WTC11 (cell line): ENCODE results near the gene ELMO1. TPM values are rescaled to one million over a fixed set of nuclear protein-coding genes. Genes with fewer than 3 reads are reported as not detected.

Experiments
- ATAC-seq: fragments of 200-7000 bp; cut with Tn5 transposase; 2 replicates; pipeline ENCODE4 v1.10.0; 2021; ENCODE audit warnings: mild to moderate bottlenecking, moderate library complexity
- CTCF ChIA-PET: fragments of 300-600 bp; sonication (Branson Sonifier 250); formaldehyde crosslinking; loops from one replicate; lab custom pipeline; 2021; ENCODE audit warnings: antibody characterized with exemption; lab: Charles Lee
- POLR2A ChIA-PET: fragments of 350-600 bp; sonication (Branson Sonifier 250); formaldehyde crosslinking; loops from one replicate; lab custom pipeline; 2021; ENCODE audit warnings: antibody characterized with exemption; lab: Charles Lee
- DNase-seq: peaks from one replicate; pipeline ENCODE4 v3.0.0; 2021; ENCODE audit warnings: low spot score
- H3K27ac Mint-ChIP-seq: 2 replicates; pipeline ENCODE4 v1.8.0; 2021; ENCODE audit warnings: mixed read lengths
- H3K27me3 Mint-ChIP-seq: 2 replicates; pipeline ENCODE4 v1.8.0; 2021; ENCODE audit warnings: low read depth, mild to moderate bottlenecking, moderate library complexity, mixed read lengths
- H3K36me3 Mint-ChIP-seq: 2 replicates; pipeline ENCODE4 v1.8.0; 2021; ENCODE audit warnings: mixed read lengths
- H3K4me1 Mint-ChIP-seq: 2 replicates; pipeline ENCODE4 v1.8.0; 2022; ENCODE audit warnings: mixed read lengths
- H3K4me3 Mint-ChIP-seq: 2 replicates; pipeline ENCODE4 v1.8.0; 2021; ENCODE audit warnings: mild to moderate bottlenecking, moderate library complexity, mixed read lengths
- H3K9me3 Mint-ChIP-seq: 2 replicates; pipeline ENCODE4 v1.8.0; 2021; ENCODE audit warnings: mixed read lengths
- ELF4 ChIP-seq: sonication (generic); formaldehyde crosslinking; IDR thresholded peaks from 2 replicates; pipeline ENCODE4 v1.8.1; 2022; ENCODE audit warnings: low read depth, mild to moderate bottlenecking, moderate library complexity, missing genetic modification reagents
- FOXP1 ChIP-seq: sonication (generic); formaldehyde crosslinking; IDR thresholded peaks from 2 replicates; pipeline ENCODE4 v1.8.0; 2022; ENCODE audit warnings: missing genetic modification reagents, mild to moderate bottlenecking, moderate library complexity, borderline replicate concordance
- HMGA2 ChIP-seq: fragments of 250-450 bp; sonication (Bioruptor Pico); IDR thresholded peaks from 2 replicates; pipeline ENCODE4 v1.4.0; 2021; ENCODE audit warnings: mild to moderate bottlenecking, moderate library complexity
- MXD4 ChIP-seq: fragments of 250-450 bp; sonication (Bioruptor Pico); IDR thresholded peaks from 2 replicates; pipeline ENCODE4 v1.8.0; 2021; ENCODE audit warnings: mild to moderate bottlenecking, moderate library complexity, borderline replicate concordance
- NFYB ChIP-seq: sonication (generic); formaldehyde crosslinking; conservative IDR thresholded peaks from 2 replicates; pipeline ENCODE4 v1.8.0; 2022; ENCODE audit warnings: low read depth, missing genetic modification reagents
- PRRX2 ChIP-seq: fragments of 250-450 bp; sonication (Bioruptor Pico); IDR thresholded peaks from 2 replicates; pipeline ENCODE4 v1.8.0; 2021; ENCODE audit warnings: mild to moderate bottlenecking
- RORB ChIP-seq: fragments of 250-450 bp; sonication (Bioruptor Pico); IDR thresholded peaks from 2 replicates; pipeline ENCODE4 v1.9.0; 2021; ENCODE audit warnings: mild to moderate bottlenecking
- SMAD3 ChIP-seq: sonication (generic); formaldehyde crosslinking; IDR thresholded peaks from 2 replicates; pipeline ENCODE4 v1.8.0; 2022; ENCODE audit warnings: missing genetic modification reagents, mild to moderate bottlenecking, borderline replicate concordance
- ZBTB21 ChIP-seq: sonication (generic); formaldehyde crosslinking; IDR thresholded peaks from 2 replicates; pipeline ENCODE4 v1.8.1; 2023; ENCODE audit warnings: mild to moderate bottlenecking, missing genetic modification reagents, borderline replicate concordance
- ZNF219 ChIP-seq: sonication (generic); formaldehyde crosslinking; IDR thresholded peaks from 2 replicates; pipeline ENCODE4 v1.8.0; 2023; ENCODE audit warnings: missing genetic modification reagents, mild to moderate bottlenecking, borderline replicate concordance
- ZNF232 ChIP-seq: sonication (generic); formaldehyde crosslinking; IDR thresholded peaks from 2 replicates; pipeline ENCODE4 v1.8.0; 2022; ENCODE audit warnings: mild to moderate bottlenecking, missing genetic modification reagents
- ZNF671 ChIP-seq: fragments of 250-450 bp; sonication (Bioruptor Pico); IDR thresholded peaks from 2 replicates; pipeline ENCODE4 v1.8.0; 2021; ENCODE audit warnings: mild to moderate bottlenecking
- total RNA-seq: library from RNA; stranded (reverse); gene quantifications from 3 replicates; pipeline ENCODE4 v1.2.3, GENCODE V29; 2021
- TF ChIP-seq, protein P1 (sequence below): fragments of 250-450 bp; sonication (Bioruptor Pico); IDR thresholded peaks from 2 replicates; pipeline ENCODE4 v2.1.2; 2022; ENCODE audit warnings: mild to moderate bottlenecking, moderate library complexity
- TF ChIP-seq, protein P2 (sequence below): sonication (generic); formaldehyde crosslinking; IDR thresholded peaks from 2 replicates; pipeline ENCODE4 v1.8.0; 2022; ENCODE audit warnings: mild to moderate bottlenecking, missing genetic modification reagents
- TF ChIP-seq, protein P3 (sequence below): fragments of 250-450 bp; sonication (Bioruptor Pico); IDR thresholded peaks from 2 replicates; pipeline ENCODE4 v1.9.0; 2021; ENCODE audit warnings: mild to moderate bottlenecking, borderline replicate concordance
- TF ChIP-seq, protein P4 (sequence below): sonication (generic); formaldehyde crosslinking; IDR thresholded peaks from 2 replicates; pipeline ENCODE4 v1.8.0; 2023; ENCODE audit warnings: mild to moderate bottlenecking, missing genetic modification reagents
- TF ChIP-seq, protein P5 (sequence below): fragments of 250-450 bp; sonication (Bioruptor Pico); IDR thresholded peaks from 2 replicates; pipeline ENCODE4 v1.8.0; 2021; ENCODE audit warnings: mild to moderate bottlenecking
- TF ChIP-seq, protein P6 (sequence below): sonication (generic); formaldehyde crosslinking; IDR thresholded peaks from 2 replicates; pipeline ENCODE4 v1.8.1; 2023; ENCODE audit warnings: mild to moderate bottlenecking, moderate library complexity, missing genetic modification reagents
- TF ChIP-seq, protein P7 (sequence below): sonication (generic); formaldehyde crosslinking; IDR thresholded peaks from 2 replicates; pipeline ENCODE4 v1.8.0; 2023; ENCODE audit warnings: missing genetic modification reagents, mild to moderate bottlenecking, borderline replicate concordance
- TF ChIP-seq, protein P8 (sequence below): sonication (generic); formaldehyde crosslinking; conservative IDR thresholded peaks from 2 replicates; pipeline ENCODE4 v1.8.1; 2022; ENCODE audit warnings: mild to moderate bottlenecking, missing genetic modification reagents

The ELMO1 gene
- total RNA-seq, 1 experiment from 2014 or later, result 19.4 TPM

DNA sequence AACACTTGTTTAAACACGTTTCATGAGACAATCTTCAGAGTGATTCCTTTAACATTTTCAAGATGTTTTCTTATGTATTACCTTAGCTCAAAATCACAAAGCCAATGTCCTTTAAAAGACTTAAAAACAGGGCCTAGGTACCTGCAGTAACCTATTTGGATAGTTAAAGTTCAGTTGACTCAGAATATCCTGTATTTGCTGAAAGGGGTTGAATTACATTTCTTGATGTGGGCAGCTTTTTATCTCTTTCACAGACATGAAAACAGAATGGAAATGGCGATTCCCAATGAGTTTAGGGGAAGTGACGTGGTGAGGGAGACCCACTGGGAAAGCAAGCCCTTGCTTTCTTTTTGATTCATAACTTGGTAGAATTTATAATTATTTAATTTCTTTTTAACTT is 400.0 kb downstream of the ELMO1 start:
- H3K4me1 Mint-ChIP-seq, result peaks cover 28% of the 10 kb centered on the region
- no peak for TF ChIP-seq ZBTB21 (CRISPR knock-in tag)
- TF ChIP-seq, protein P1, sequence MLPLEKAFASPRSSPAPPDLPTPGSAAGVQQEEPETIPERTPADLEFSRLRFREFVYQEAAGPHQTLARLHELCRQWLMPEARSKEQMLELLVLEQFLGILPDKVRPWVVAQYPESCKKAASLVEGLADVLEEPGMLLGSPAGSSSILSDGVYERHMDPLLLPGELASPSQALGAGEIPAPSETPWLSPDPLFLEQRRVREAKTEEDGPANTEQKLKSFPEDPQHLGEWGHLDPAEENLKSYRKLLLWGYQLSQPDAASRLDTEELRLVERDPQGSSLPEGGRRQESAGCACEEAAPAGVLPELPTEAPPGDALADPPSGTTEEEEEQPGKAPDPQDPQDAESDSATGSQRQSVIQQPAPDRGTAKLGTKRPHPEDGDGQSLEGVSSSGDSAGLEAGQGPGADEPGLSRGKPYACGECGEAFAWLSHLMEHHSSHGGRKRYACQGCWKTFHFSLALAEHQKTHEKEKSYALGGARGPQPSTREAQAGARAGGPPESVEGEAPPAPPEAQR (CRISPR knock-in tag), result no peak
- TF ChIP-seq, protein P2, sequence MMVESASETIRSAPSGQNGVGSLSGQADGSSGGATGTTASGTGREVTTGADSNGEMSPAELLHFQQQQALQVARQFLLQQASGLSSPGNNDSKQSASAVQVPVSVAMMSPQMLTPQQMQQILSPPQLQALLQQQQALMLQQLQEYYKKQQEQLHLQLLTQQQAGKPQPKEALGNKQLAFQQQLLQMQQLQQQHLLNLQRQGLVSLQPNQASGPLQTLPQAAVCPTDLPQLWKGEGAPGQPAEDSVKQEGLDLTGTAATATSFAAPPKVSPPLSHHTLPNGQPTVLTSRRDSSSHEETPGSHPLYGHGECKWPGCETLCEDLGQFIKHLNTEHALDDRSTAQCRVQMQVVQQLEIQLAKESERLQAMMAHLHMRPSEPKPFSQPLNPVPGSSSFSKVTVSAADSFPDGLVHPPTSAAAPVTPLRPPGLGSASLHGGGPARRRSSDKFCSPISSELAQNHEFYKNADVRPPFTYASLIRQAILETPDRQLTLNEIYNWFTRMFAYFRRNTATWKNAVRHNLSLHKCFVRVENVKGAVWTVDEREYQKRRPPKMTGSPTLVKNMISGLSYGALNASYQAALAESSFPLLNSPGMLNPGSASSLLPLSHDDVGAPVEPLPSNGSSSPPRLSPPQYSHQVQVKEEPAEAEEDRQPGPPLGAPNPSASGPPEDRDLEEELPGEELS, result no peak
- no peak for TF ChIP-seq HMGA2
- TF ChIP-seq, protein P3, sequence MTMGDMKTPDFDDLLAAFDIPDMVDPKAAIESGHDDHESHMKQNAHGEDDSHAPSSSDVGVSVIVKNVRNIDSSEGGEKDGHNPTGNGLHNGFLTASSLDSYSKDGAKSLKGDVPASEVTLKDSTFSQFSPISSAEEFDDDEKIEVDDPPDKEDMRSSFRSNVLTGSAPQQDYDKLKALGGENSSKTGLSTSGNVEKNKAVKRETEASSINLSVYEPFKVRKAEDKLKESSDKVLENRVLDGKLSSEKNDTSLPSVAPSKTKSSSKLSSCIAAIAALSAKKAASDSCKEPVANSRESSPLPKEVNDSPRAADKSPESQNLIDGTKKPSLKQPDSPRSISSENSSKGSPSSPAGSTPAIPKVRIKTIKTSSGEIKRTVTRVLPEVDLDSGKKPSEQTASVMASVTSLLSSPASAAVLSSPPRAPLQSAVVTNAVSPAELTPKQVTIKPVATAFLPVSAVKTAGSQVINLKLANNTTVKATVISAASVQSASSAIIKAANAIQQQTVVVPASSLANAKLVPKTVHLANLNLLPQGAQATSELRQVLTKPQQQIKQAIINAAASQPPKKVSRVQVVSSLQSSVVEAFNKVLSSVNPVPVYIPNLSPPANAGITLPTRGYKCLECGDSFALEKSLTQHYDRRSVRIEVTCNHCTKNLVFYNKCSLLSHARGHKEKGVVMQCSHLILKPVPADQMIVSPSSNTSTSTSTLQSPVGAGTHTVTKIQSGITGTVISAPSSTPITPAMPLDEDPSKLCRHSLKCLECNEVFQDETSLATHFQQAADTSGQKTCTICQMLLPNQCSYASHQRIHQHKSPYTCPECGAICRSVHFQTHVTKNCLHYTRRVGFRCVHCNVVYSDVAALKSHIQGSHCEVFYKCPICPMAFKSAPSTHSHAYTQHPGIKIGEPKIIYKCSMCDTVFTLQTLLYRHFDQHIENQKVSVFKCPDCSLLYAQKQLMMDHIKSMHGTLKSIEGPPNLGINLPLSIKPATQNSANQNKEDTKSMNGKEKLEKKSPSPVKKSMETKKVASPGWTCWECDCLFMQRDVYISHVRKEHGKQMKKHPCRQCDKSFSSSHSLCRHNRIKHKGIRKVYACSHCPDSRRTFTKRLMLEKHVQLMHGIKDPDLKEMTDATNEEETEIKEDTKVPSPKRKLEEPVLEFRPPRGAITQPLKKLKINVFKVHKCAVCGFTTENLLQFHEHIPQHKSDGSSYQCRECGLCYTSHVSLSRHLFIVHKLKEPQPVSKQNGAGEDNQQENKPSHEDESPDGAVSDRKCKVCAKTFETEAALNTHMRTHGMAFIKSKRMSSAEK (CRISPR knock-in tag), result no peak
- TF ChIP-seq, protein P4, sequence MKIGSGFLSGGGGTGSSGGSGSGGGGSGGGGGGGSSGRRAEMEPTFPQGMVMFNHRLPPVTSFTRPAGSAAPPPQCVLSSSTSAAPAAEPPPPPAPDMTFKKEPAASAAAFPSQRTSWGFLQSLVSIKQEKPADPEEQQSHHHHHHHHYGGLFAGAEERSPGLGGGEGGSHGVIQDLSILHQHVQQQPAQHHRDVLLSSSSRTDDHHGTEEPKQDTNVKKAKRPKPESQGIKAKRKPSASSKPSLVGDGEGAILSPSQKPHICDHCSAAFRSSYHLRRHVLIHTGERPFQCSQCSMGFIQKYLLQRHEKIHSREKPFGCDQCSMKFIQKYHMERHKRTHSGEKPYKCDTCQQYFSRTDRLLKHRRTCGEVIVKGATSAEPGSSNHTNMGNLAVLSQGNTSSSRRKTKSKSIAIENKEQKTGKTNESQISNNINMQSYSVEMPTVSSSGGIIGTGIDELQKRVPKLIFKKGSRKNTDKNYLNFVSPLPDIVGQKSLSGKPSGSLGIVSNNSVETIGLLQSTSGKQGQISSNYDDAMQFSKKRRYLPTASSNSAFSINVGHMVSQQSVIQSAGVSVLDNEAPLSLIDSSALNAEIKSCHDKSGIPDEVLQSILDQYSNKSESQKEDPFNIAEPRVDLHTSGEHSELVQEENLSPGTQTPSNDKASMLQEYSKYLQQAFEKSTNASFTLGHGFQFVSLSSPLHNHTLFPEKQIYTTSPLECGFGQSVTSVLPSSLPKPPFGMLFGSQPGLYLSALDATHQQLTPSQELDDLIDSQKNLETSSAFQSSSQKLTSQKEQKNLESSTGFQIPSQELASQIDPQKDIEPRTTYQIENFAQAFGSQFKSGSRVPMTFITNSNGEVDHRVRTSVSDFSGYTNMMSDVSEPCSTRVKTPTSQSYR (CRISPR knock-in tag), result no peak
- no peak for TF ChIP-seq MXD4
- TF ChIP-seq ZNF219 (CRISPR knock-in tag), result no peak
- TF ChIP-seq, protein P5, sequence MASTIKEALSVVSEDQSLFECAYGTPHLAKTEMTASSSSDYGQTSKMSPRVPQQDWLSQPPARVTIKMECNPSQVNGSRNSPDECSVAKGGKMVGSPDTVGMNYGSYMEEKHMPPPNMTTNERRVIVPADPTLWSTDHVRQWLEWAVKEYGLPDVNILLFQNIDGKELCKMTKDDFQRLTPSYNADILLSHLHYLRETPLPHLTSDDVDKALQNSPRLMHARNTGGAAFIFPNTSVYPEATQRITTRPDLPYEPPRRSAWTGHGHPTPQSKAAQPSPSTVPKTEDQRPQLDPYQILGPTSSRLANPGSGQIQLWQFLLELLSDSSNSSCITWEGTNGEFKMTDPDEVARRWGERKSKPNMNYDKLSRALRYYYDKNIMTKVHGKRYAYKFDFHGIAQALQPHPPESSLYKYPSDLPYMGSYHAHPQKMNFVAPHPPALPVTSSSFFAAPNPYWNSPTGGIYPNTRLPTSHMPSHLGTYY (CRISPR knock-in tag), result no peak
- TF ChIP-seq NFYB, result no peak
- no peak for TF ChIP-seq ZNF232 (CRISPR knock-in tag)
- no peak for TF ChIP-seq PRRX2
- no peak for TF ChIP-seq ZNF671 (CRISPR knock-in tag)
- no peak for TF ChIP-seq FOXP1 (CRISPR knock-in tag)
- no peak for TF ChIP-seq ELF4 (CRISPR knock-in tag)
- TF ChIP-seq, protein P6, sequence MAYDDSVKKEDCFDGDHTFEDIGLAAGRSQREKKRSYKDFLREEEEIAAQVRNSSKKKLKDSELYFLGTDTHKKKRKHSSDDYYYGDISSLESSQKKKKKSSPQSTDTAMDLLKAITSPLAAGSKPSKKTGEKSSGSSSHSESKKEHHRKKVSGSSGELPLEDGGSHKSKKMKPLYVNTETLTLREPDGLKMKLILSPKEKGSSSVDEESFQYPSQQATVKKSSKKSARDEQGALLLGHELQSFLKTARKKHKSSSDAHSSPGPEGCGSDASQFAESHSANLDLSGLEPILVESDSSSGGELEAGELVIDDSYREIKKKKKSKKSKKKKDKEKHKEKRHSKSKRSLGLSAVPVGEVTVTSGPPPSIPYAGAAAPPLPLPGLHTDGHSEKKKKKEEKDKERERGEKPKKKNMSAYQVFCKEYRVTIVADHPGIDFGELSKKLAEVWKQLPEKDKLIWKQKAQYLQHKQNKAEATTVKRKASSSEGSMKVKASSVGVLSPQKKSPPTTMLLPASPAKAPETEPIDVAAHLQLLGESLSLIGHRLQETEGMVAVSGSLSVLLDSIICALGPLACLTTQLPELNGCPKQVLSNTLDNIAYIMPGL (CRISPR knock-in tag), result no peak
- no peak for TF ChIP-seq SMAD3 (CRISPR knock-in tag)
- TF ChIP-seq, protein P7, sequence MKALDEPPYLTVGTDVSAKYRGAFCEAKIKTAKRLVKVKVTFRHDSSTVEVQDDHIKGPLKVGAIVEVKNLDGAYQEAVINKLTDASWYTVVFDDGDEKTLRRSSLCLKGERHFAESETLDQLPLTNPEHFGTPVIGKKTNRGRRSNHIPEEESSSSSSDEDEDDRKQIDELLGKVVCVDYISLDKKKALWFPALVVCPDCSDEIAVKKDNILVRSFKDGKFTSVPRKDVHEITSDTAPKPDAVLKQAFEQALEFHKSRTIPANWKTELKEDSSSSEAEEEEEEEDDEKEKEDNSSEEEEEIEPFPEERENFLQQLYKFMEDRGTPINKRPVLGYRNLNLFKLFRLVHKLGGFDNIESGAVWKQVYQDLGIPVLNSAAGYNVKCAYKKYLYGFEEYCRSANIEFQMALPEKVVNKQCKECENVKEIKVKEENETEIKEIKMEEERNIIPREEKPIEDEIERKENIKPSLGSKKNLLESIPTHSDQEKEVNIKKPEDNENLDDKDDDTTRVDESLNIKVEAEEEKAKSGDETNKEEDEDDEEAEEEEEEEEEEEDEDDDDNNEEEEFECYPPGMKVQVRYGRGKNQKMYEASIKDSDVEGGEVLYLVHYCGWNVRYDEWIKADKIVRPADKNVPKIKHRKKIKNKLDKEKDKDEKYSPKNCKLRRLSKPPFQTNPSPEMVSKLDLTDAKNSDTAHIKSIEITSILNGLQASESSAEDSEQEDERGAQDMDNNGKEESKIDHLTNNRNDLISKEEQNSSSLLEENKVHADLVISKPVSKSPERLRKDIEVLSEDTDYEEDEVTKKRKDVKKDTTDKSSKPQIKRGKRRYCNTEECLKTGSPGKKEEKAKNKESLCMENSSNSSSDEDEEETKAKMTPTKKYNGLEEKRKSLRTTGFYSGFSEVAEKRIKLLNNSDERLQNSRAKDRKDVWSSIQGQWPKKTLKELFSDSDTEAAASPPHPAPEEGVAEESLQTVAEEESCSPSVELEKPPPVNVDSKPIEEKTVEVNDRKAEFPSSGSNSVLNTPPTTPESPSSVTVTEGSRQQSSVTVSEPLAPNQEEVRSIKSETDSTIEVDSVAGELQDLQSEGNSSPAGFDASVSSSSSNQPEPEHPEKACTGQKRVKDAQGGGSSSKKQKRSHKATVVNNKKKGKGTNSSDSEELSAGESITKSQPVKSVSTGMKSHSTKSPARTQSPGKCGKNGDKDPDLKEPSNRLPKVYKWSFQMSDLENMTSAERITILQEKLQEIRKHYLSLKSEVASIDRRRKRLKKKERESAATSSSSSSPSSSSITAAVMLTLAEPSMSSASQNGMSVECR, result no peak
- TF ChIP-seq, protein P8, sequence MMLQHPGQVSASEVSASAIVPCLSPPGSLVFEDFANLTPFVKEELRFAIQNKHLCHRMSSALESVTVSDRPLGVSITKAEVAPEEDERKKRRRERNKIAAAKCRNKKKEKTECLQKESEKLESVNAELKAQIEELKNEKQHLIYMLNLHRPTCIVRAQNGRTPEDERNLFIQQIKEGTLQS (CRISPR knock-in tag), result no peak
- TF ChIP-seq RORB (CRISPR knock-in tag), result no peak
- TF ChIP-seq, all 79 proteins: peak for 0
- H3K27ac Mint-ChIP-seq, result no peak overlapping the region
- CTCF ChIA-PET, result interaction anchor here (1.6 kb wide), 1 partner anchor 153 kb away, joined by 3 read pairs; no protein-coding TSS in a partner anchor
- H3K27me3 Mint-ChIP-seq, result no peaks in the 10 kb centered on the region
- no peak overlapping the region for H3K4me3 Mint-ChIP-seq
- ATAC-seq (no peak), DNase-seq (no peak)
- no peaks in the 10 kb centered on the region for H3K36me3 Mint-ChIP-seq
- POLR2A ChIA-PET, result no interaction called here
- no peaks in the 10 kb centered on the region for H3K9me3 Mint-ChIP-seq
